Measurements from ENCODE around the gene TBX1.

GRCh38 chr22:19734837-19735382 is 25.7 kb upstream of the TBX1 start:
- TF ChIP-seq, protein P1, sequence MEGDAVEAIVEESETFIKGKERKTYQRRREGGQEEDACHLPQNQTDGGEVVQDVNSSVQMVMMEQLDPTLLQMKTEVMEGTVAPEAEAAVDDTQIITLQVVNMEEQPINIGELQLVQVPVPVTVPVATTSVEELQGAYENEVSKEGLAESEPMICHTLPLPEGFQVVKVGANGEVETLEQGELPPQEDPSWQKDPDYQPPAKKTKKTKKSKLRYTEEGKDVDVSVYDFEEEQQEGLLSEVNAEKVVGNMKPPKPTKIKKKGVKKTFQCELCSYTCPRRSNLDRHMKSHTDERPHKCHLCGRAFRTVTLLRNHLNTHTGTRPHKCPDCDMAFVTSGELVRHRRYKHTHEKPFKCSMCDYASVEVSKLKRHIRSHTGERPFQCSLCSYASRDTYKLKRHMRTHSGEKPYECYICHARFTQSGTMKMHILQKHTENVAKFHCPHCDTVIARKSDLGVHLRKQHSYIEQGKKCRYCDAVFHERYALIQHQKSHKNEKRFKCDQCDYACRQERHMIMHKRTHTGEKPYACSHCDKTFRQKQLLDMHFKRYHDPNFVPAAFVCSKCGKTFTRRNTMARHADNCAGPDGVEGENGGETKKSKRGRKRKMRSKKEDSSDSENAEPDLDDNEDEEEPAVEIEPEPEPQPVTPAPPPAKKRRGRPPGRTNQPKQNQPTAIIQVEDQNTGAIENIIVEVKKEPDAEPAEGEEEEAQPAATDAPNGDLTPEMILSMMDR (IDR thresholded peaks at IDR 0.05): no peak
- no peak for TF ChIP-seq POLR2AphosphoS5 (IDR thresholded peaks at IDR 0.05)
